HepG2 (cell line): ENCODE data around the gene ATXN1L. TPM values are rescaled to one million over a fixed set of nuclear protein-coding genes. Genes with fewer than 3 reads are reported as not detected.

Experiments
- AKAP8 ChIP-seq: sonication (generic); formaldehyde crosslinking; IDR thresholded peaks from 2 replicates; pipeline ENCODE4 v1.5.1; 2020; ENCODE audit warnings: mild to moderate bottlenecking, missing genetic modification reagents
- ATM ChIP-seq: fragments of 450-650 bp; IDR thresholded peaks from 2 replicates; pipeline ENCODE4 v1.7.1; 2017; ENCODE audit warnings: mild to moderate bottlenecking, borderline replicate concordance
- EHMT2 ChIP-seq: fragments of 200-600 bp; sonication (generic); IDR thresholded peaks from 2 replicates; pipeline ENCODE4 v1.7.0; 2017; ENCODE audit warnings: antibody characterized with exemption, low read depth, low read length, borderline replicate concordance
- ESRRA ChIP-seq: sonication (generic); formaldehyde crosslinking; IDR thresholded peaks from 2 replicates; pipeline ENCODE4 v1.5.1; 2020; ENCODE audit warnings: mild to moderate bottlenecking, low read depth, missing genetic modification reagents
- ISX ChIP-seq: sonication (generic); formaldehyde crosslinking; conservative IDR thresholded peaks from 2 replicates; pipeline ENCODE4 v1.5.0; 2020; ENCODE audit warnings: missing genetic modification reagents
- MLXIP ChIP-seq: sonication (generic); formaldehyde crosslinking; IDR thresholded peaks from 2 replicates; pipeline ENCODE4 v1.9.0; 2021; ENCODE audit warnings: missing genetic modification reagents, borderline replicate concordance
- TCF7 ChIP-seq: sonication (generic); IDR thresholded peaks from 2 replicates; pipeline ENCODE4 v1.6.1; 2016; ENCODE audit warnings: antibody characterized with exemption, low read depth
- U2AF1 ChIP-seq: fragments of 200-400 bp; formaldehyde crosslinking; optimal IDR thresholded peaks from 2 replicates; pipeline ENCODE3; 2017; ENCODE audit warnings: mild to moderate bottlenecking, low read depth, low read length
- ZNF10 ChIP-seq: sonication (generic); formaldehyde crosslinking; IDR thresholded peaks from 2 replicates; pipeline ENCODE4 v1.4.0; 2020; ENCODE audit warnings: mild to moderate bottlenecking, low read depth, missing genetic modification reagents, borderline replicate concordance
- ZNF143 ChIP-seq: sonication (generic); formaldehyde crosslinking; IDR thresholded peaks from 2 replicates; pipeline ENCODE4 v1.4.0; 2020; ENCODE audit warnings: missing genetic modification reagents
- ZNF34 ChIP-seq: sonication (generic); formaldehyde crosslinking; IDR thresholded peaks from 2 replicates; pipeline ENCODE4 v1.4.0; 2020; ENCODE audit warnings: mild to moderate bottlenecking, missing genetic modification reagents, borderline replicate concordance
- ZNF580 ChIP-seq: IDR thresholded peaks from 2 replicates; pipeline ENCODE4 v1.6.1; 2016; ENCODE audit warnings: low read depth, borderline replicate concordance
- ZNF589 ChIP-seq: sonication (generic); formaldehyde crosslinking; conservative IDR thresholded peaks from 2 replicates; pipeline ENCODE4 v1.8.0; 2022; ENCODE audit warnings: mild to moderate bottlenecking, moderate library complexity, missing genetic modification reagents
- ZNF597 ChIP-seq: sonication (generic); formaldehyde crosslinking; IDR thresholded peaks from 2 replicates; pipeline ENCODE4 v1.5.0; 2020; ENCODE audit warnings: missing genetic modification reagents
- ZNF768 ChIP-seq: sonication (generic); formaldehyde crosslinking; IDR thresholded peaks from 2 replicates; pipeline ENCODE4 v1.4.0; 2020; ENCODE audit warnings: missing genetic modification reagents
- polyA plus RNA-seq, 8 experiments: library from polyadenylated mRNA; depleted of rRNA in 3 of 8; stranded (reverse) in 7 of 8; unstranded in 1 of 8; fragments of >200 nt; fragmentation: Illumina TruSeq in 4 of 8; extraction: Trizol in 4 of 8; gene quantifications; 2 replicates each; pipeline versions ENCODE4 v1.2.1 to v1.2.3, GENCODE V29; 2011 to 2016; ENCODE audit warnings: low read depth in 4 of 8, missing spikeins in 1 of 8, mixed read lengths in 1 of 8; ENCODE audit not compliant: insufficient read depth in 1 of 8
- total RNA-seq, 5 experiments: library from RNA; depleted of rRNA; stranded (reverse); fragments of >200 nt; fragmentation: Illumina TruSeq; extraction: Trizol; gene quantifications; 2 replicates each; pipeline ENCODE4 v1.2.3, GENCODE V29; 2016; ENCODE audit warnings: low read depth in 1 of 5
- TF ChIP-seq, protein P1 (sequence below): IDR thresholded peaks from 2 replicates; pipeline ENCODE4 v1.6.1; 2012; ENCODE audit warnings: low read depth, low read length, improper control_type of control experiment
- TF ChIP-seq, protein P2 (sequence below): sonication (generic); formaldehyde crosslinking; IDR thresholded peaks from 2 replicates; pipeline ENCODE4 v1.8.0; 2022; ENCODE audit warnings: missing genetic modification reagents, low read depth, mild to moderate bottlenecking, borderline replicate concordance
- TF ChIP-seq, protein P3 (sequence below): sonication (generic); formaldehyde crosslinking; IDR thresholded peaks from 2 replicates; pipeline ENCODE4 v1.4.0; 2020; ENCODE audit warnings: mild to moderate bottlenecking, missing genetic modification reagents

ATXN1L gene
- total and polyA plus RNA-seq, 2 of the 13 experiments (the other 11 are each of a cell fraction or from before 2014, with no cell fraction given), result 20.0 to 22.4 TPM

DNA sequence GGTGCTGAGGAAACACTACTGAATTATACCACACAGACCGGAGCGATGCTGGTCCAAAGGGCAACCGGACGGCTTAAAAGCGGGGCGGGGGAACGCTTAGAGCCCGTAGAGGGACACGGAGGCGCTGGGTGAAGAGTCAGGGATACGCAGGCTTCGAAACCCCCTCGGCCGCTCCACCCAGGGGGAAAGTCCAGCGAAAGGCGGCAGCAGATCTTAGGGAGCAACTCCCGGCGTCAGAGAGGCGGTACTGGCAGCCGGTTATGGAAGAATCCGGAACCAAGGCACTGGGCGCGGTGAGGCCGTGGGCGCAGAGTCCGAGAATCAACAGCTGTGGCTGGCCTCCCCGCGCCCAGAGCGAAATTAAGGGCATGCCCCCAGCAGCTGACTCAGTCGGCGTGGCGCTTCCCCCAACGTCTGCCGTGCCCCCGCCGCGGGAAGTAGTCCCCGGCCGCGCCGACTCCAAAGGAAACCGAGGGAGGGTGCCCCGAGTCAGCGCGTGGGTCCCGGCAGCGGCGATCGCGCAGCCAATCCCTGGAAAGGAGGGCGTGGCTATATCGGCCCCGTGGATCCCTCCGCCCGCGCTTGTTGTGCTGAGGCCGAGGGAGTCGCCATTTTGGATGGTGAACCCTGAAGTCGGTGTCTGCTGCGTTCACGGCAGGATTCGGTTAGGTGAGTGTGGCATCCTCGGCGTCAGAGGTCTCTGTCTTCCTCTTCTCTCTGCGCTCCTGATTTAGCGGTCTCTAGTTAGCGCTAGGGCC, 49.3 kb downstream of the ATXN1L start, which contains the start of gene IST1 (continued):
- peak; percentile 91; the same call in 1 of the 2 replicates for TF ChIP-seq MLXIP (CRISPR knock-in tag)
- no peak; the same call in 1 of the 2 replicates for TF ChIP-seq ZNF768 (CRISPR knock-in tag)
- no peak for TF ChIP-seq ZNF597
- no peak for TF ChIP-seq ZNF10 (CRISPR knock-in tag)
- TF ChIP-seq ZNF589 (CRISPR knock-in tag), result peak; percentile 84
- peak; percentile 90; the same call in 1 of the 2 replicates for TF ChIP-seq ZNF34 (CRISPR knock-in tag)
- TF ChIP-seq, protein P1, sequence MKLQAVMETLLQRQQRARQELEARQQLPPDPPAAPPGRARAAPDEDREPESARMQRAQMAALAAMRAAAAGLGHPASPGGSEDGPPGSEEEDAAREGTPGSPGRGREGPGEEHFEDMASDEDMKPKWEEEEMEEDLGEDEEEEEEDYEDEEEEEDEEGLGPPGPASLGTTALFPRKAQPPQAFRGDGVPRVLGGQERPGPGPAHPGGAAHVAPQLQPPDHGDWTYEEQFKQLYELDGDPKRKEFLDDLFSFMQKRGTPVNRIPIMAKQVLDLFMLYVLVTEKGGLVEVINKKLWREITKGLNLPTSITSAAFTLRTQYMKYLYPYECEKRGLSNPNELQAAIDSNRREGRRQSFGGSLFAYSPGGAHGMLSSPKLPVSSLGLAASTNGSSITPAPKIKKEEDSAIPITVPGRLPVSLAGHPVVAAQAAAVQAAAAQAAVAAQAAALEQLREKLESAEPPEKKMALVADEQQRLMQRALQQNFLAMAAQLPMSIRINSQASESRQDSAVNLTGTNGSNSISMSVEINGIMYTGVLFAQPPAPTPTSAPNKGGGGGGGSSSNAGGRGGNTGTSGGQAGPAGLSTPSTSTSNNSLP, result no peak
- peak; percentile 64 for TF ChIP-seq ISX (CRISPR knock-in tag)
- peak; percentile 22; the same call in 1 of the 2 replicates for TF ChIP-seq EHMT2
- TF ChIP-seq ZNF580 (CRISPR knock-in tag), result peak; percentile 97; the same call in 1 of the 2 replicates
- TF ChIP-seq, protein P2, sequence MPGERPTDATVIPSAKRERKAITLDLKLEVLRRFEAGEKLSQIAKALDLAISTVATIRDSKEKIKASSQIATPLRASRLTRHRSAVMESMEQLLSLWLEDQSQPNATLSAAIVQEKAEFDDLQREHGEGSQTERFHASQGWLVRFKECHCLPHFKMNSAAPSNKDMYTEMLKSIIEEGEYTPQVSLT (CRISPR knock-in tag), result peak; percentile 60; the same call in 1 of the 2 replicates
- TF ChIP-seq, protein P3, sequence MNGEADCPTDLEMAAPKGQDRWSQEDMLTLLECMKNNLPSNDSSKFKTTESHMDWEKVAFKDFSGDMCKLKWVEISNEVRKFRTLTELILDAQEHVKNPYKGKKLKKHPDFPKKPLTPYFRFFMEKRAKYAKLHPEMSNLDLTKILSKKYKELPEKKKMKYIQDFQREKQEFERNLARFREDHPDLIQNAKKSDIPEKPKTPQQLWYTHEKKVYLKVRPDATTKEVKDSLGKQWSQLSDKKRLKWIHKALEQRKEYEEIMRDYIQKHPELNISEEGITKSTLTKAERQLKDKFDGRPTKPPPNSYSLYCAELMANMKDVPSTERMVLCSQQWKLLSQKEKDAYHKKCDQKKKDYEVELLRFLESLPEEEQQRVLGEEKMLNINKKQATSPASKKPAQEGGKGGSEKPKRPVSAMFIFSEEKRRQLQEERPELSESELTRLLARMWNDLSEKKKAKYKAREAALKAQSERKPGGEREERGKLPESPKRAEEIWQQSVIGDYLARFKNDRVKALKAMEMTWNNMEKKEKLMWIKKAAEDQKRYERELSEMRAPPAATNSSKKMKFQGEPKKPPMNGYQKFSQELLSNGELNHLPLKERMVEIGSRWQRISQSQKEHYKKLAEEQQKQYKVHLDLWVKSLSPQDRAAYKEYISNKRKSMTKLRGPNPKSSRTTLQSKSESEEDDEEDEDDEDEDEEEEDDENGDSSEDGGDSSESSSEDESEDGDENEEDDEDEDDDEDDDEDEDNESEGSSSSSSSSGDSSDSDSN (CRISPR knock-in tag), result peak; percentile 97
- TF ChIP-seq ESRRA (CRISPR knock-in tag), result peak; percentile 87
- TF ChIP-seq U2AF1, result peak; percentile 48
- peak; percentile 61; the same call in 1 of the 2 replicates for TF ChIP-seq ZNF143
- TF ChIP-seq AKAP8 (CRISPR knock-in tag), result no peak; the same call in 1 of the 2 replicates
- peak; percentile 90 for TF ChIP-seq TCF7
- TF ChIP-seq ATM, result no peak
